ENCODE measurements around the gene TEDC2. TPM values are rescaled to one million over a fixed set of nuclear protein-coding genes. Genes with fewer than 3 reads are reported as not detected.

TEDC2 gene
- total RNA-seq, 4 donors from 2014 or later, result 1.8 to 7.0 TPM; not detected in 2

GRCh38 chr16:2471653-2472487 is 12.0 kb downstream of the TEDC2 start:
- no peak overlapping the region for H3K4me3 ChIP-seq
- H3K9me3 ChIP-seq, result no peaks in the 10 kb centered on the region
- H3K27ac ChIP-seq, result peak overlapping the region in 1 of 2 donors; percentile 10
- TF ChIP-seq CTCF (IDR thresholded peaks at IDR 0.05) (no peak), POLR2A (IDR thresholded peaks at IDR 0.05) (no peak)
- intact Hi-C loops (cut with DNase I; ENCODE audit: low total_unique reads), result no loop called here
- peaks cover 4 to 44% of the 10 kb centered on the region in 2 donors for H3K27me3 ChIP-seq
- H3K36me3 ChIP-seq, result no peaks in the 10 kb centered on the region
- no peak for DNase-seq
- peaks cover 0 to 34% of the 10 kb centered on the region in 2 donors for H3K4me1 ChIP-seq

- H3K9me3 ChIP-seq, result no peaks in the 10 kb centered on the region
- intact Hi-C loops (cut with DNase I; ENCODE audit: low total_unique reads), result no loop called here
- peaks cover 0 to 34% of the 10 kb centered on the region in 2 donors for H3K4me1 ChIP-seq
- no peak overlapping the region for H3K27ac ChIP-seq
- DNase-seq, result no peak
- H3K27me3 ChIP-seq, result peaks cover 4 to 44% of the 10 kb centered on the region in 2 donors
- no peak overlapping the region for H3K4me3 ChIP-seq
- TF ChIP-seq POLR2A (IDR thresholded peaks at IDR 0.05), result no peak
- no peak for TF ChIP-seq CTCF (IDR thresholded peaks at IDR 0.05)
- H3K36me3 ChIP-seq, result no peaks in the 10 kb centered on the region
Measured at GRCh38 chr16:2472488-2472864, 12.6 kb downstream of the TEDC2 start.

- TF ChIP-seq CTCF (IDR thresholded peaks at IDR 0.05), result no peak
- TF ChIP-seq POLR2A (IDR thresholded peaks at IDR 0.05), result no peak
- peaks cover 0 to 34% of the 10 kb centered on the region in 2 donors for H3K4me1 ChIP-seq
- H3K4me3 ChIP-seq, result no peak overlapping the region
- H3K27ac ChIP-seq, result no peak overlapping the region
- H3K9me3 ChIP-seq, result no peaks in the 10 kb centered on the region
- H3K27me3 ChIP-seq, result peaks cover 4 to 44% of the 10 kb centered on the region in 2 donors
- intact Hi-C loops (cut with DNase I; ENCODE audit: low total_unique reads), result no loop called here
- no peak for DNase-seq
- no peaks in the 10 kb centered on the region for H3K36me3 ChIP-seq
Measured at GRCh38 chr16:2472885-2473445, 13.1 kb downstream of the TEDC2 start.

- H3K4me3 ChIP-seq, result no peak overlapping the region
- intact Hi-C loops (cut with DNase I; ENCODE audit: low total_unique reads), result no loop called here
- DNase-seq, result no peak
- H3K4me1 ChIP-seq, result peaks cover 0 to 34% of the 10 kb centered on the region in 2 donors
- H3K36me3 ChIP-seq, result no peaks in the 10 kb centered on the region
- no peak overlapping the region for H3K27ac ChIP-seq
- TF ChIP-seq CTCF (IDR thresholded peaks at IDR 0.05) (no peak), POLR2A (IDR thresholded peaks at IDR 0.05) (no peak)
- H3K9me3 ChIP-seq, result no peaks in the 10 kb centered on the region
- peaks cover 4 to 44% of the 10 kb centered on the region in 2 donors for H3K27me3 ChIP-seq
Measured at GRCh38 chr16:2473446-2473926, 13.6 kb downstream of the TEDC2 start.

Measured in uterus (tissue), 4 donors.